IMR-90 (cell line): ENCODE data around the gene PDCD2.

Experiments
- BHLHE40 ChIP-seq: fragments of 150-350 bp; IDR thresholded peaks from 2 replicates; pipeline ENCODE4 v1.6.1; 2016; ENCODE audit warnings: mild to moderate bottlenecking, low read depth, low read length
- CHD1 ChIP-seq: IDR thresholded peaks from 2 replicates; pipeline ENCODE4 v1.6.1; 2012; ENCODE audit warnings: low read depth, low read length, improper control_type of control experiment
- MAZ ChIP-seq: IDR thresholded peaks from 2 replicates; pipeline ENCODE4 v1.6.1; 2012; ENCODE audit warnings: low read depth, mild to moderate bottlenecking, low read length, improper control_type of control experiment, moderate library complexity, borderline replicate concordance
- MXI1 ChIP-seq: IDR thresholded peaks from 2 replicates; pipeline ENCODE4 v1.6.1; 2012; ENCODE audit warnings: low read depth, mild to moderate bottlenecking, low read length, moderate library complexity, borderline replicate concordance
- POLR2A ChIP-seq: IDR thresholded peaks from 2 replicates; pipeline ENCODE4 v1.6.1; 2012; ENCODE audit warnings: mild to moderate bottlenecking, low read depth, low read length
- RCOR1 ChIP-seq: IDR thresholded peaks from 2 replicates; pipeline ENCODE4 v1.6.1; 2012; ENCODE audit warnings: mild to moderate bottlenecking, low read length, improper control_type of control experiment; ENCODE audit not compliant: insufficient replicate concordance
- RFX5 ChIP-seq: IDR thresholded peaks from 2 replicates; pipeline ENCODE4 v1.8.0; 2012; ENCODE audit warnings: low read depth, mild to moderate bottlenecking, low read length, moderate library complexity
- SMC3 ChIP-seq: fragments of 150-350 bp; IDR thresholded peaks from 2 replicates; pipeline ENCODE4 v1.6.1; 2016; ENCODE audit warnings: low read depth, mild to moderate bottlenecking, antibody characterized with exemption, low read length, moderate library complexity
- TF ChIP-seq, protein P1 (sequence below): conservative IDR thresholded peaks from 2 replicates; pipeline ENCODE4 v1.5.1; 2012; ENCODE audit warnings: mild to moderate bottlenecking, low read depth, low read length, improper control_type of control experiment
- TF ChIP-seq, protein P2 (sequence below): fragments of 150-350 bp; IDR thresholded peaks from 2 replicates; pipeline ENCODE4 v1.6.1; 2017; ENCODE audit warnings: mild to moderate bottlenecking, antibody characterized with exemption, low read length, low read depth
- TF ChIP-seq, protein P3 (sequence below): fragments of 150-350 bp; IDR thresholded peaks from 2 replicates; pipeline ENCODE4 v1.6.1; 2016; ENCODE audit warnings: low read depth, mild to moderate bottlenecking, low read length, moderate library complexity, borderline replicate concordance

DNA sequence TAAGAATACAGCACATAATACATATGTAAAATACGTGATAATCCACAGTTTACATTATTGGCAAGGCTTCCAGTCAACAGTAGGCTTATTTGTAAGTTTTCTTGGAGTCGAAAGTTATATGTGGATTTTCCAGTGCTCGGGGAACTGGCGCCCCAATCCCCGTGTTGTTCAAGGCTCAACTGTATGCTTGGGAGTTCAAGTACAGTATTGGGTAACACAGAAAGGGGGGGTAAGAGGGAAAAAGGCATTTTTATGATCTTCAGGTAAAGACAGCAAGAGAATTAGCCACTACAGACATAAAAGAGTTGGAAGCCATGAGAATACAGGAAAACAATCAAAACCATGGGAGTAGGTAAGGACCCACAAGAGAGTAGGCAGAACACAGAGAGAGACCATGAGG, 47.8 kb downstream of the PDCD2 start:
- TF ChIP-seq, protein P1, sequence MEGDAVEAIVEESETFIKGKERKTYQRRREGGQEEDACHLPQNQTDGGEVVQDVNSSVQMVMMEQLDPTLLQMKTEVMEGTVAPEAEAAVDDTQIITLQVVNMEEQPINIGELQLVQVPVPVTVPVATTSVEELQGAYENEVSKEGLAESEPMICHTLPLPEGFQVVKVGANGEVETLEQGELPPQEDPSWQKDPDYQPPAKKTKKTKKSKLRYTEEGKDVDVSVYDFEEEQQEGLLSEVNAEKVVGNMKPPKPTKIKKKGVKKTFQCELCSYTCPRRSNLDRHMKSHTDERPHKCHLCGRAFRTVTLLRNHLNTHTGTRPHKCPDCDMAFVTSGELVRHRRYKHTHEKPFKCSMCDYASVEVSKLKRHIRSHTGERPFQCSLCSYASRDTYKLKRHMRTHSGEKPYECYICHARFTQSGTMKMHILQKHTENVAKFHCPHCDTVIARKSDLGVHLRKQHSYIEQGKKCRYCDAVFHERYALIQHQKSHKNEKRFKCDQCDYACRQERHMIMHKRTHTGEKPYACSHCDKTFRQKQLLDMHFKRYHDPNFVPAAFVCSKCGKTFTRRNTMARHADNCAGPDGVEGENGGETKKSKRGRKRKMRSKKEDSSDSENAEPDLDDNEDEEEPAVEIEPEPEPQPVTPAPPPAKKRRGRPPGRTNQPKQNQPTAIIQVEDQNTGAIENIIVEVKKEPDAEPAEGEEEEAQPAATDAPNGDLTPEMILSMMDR, result no peak
- TF ChIP-seq, protein P2, sequence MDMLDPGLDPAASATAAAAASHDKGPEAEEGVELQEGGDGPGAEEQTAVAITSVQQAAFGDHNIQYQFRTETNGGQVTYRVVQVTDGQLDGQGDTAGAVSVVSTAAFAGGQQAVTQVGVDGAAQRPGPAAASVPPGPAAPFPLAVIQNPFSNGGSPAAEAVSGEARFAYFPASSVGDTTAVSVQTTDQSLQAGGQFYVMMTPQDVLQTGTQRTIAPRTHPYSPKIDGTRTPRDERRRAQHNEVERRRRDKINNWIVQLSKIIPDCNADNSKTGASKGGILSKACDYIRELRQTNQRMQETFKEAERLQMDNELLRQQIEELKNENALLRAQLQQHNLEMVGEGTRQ, result no peak
- no peak for TF ChIP-seq CHD1
- TF ChIP-seq BHLHE40, result no peak
- TF ChIP-seq POLR2A, result no peak
- no peak for TF ChIP-seq RFX5
- no peak for TF ChIP-seq SMC3
- no peak for TF ChIP-seq RCOR1
- TF ChIP-seq MXI1, result no peak
- TF ChIP-seq MAZ, result no peak
- TF ChIP-seq, protein P3, sequence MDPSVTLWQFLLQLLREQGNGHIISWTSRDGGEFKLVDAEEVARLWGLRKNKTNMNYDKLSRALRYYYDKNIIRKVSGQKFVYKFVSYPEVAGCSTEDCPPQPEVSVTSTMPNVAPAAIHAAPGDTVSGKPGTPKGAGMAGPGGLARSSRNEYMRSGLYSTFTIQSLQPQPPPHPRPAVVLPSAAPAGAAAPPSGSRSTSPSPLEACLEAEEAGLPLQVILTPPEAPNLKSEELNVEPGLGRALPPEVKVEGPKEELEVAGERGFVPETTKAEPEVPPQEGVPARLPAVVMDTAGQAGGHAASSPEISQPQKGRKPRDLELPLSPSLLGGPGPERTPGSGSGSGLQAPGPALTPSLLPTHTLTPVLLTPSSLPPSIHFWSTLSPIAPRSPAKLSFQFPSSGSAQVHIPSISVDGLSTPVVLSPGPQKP, result no peak
